Ovary (tissue), 3 donors: Measurements from ENCODE around the gene FRYL.

Experiments
- CTCF ChIP-seq, 3 donors: fragments of 450-650 bp in 2 of 3; fragments of 200-600 bp in 1 of 3; IDR thresholded peaks; one replicate each; pipeline versions ENCODE4 v1.5.1 to v1.8.0; 2016 to 2022; ENCODE audit warnings: antibody characterized with exemption in 3 of 3, mild to moderate bottlenecking in 1 of 3
- EP300 ChIP-seq: sonication (generic); formaldehyde crosslinking; IDR thresholded peaks from one replicate; pipeline ENCODE4 v1.6.1; 2017; ENCODE audit warnings: antibody characterized with exemption
- POLR2A ChIP-seq: fragments of 450-650 bp; IDR thresholded peaks from one replicate; pipeline ENCODE4 v1.6.1; 2017; ENCODE audit warnings: antibody characterized with exemption, mild to moderate bottlenecking, moderate library complexity
- donor health status: DM: no; HTN: no; CAD: no.

GRCh38 chr4:48798117-48798516 is 18.0 kb upstream of the FRYL start:
- TF ChIP-seq CTCF (IDR thresholded peaks at IDR 0.05): no peak
- no peak for TF ChIP-seq POLR2A
- no peak for TF ChIP-seq EP300
